HEK293 (cell line): Measurements from ENCODE around the gene NLRP8.

Experiments
- CTCF ChIA-PET: fragments of 350-600 bp; formaldehyde crosslinking; extraction: SDS; loops from one replicate; lab custom pipeline; 2021; ENCODE audit warnings: antibody characterized with exemption; lab: Yijun Ruan, JAX
- POLR2A ChIA-PET: fragments of 300-600 bp; formaldehyde crosslinking; extraction: SDS; loops from one replicate; lab custom pipeline; 2020; ENCODE audit warnings: antibody characterized with exemption, inconsistent platforms; lab: Yijun Ruan, JAX
- H3K27ac ChIP-seq: fragments of 200-500 bp; sonication (Bioruptor generic); 2 replicates; pipeline ENCODE4 v1.5.1; 2014; ENCODE audit warnings: low read depth, low read length, control low read depth, inconsistent platforms; ENCODE audit errors: extremely low read depth
- H3K36me3 ChIP-seq, 2 experiments: fragments of 200-500 bp in 1 of 2; sonication (Bioruptor generic) in 1 of 2; 1 replicate in 1 of 2; 2 replicates in 1 of 2; pipeline ENCODE4 v1.5.1; 2014 to 2017; ENCODE audit warnings: inconsistent platforms in 2 of 2, low read length in 2 of 2; ENCODE audit not compliant: control insufficient read depth in 2 of 2, insufficient read depth in 1 of 2
- H3K4me1 ChIP-seq: fragments of 200-500 bp; sonication (Bioruptor generic); 2 replicates; pipeline ENCODE4 v1.5.1; 2014; ENCODE audit warnings: mild to moderate bottlenecking, low read length, inconsistent platforms; ENCODE audit not compliant: control insufficient read depth, insufficient read depth
- H3K4me3 ChIP-seq: 2 replicates; pipeline ENCODE4 v1.5.1; 2011; ENCODE audit warnings: low read depth, mild to moderate bottlenecking, control low read depth, low read length, moderate library complexity
- H3K9me3 ChIP-seq: fragments of 200-500 bp; sonication (Bioruptor generic); 2 replicates; pipeline ENCODE4 v1.5.1; 2014; ENCODE audit warnings: low read depth, low read length, inconsistent platforms; ENCODE audit not compliant: control insufficient read depth, insufficient read depth
- GFI1B ChIP-seq: fragments of 450-650 bp; formaldehyde crosslinking; IDR thresholded peaks from 2 replicates; pipeline ENCODE4 v1.5.1; 2016; ENCODE audit warnings: missing biosample characterization, missing genetic modification characterization
- PRDM6 ChIP-seq: fragments of 450-650 bp; formaldehyde crosslinking; IDR thresholded peaks from 2 replicates; pipeline ENCODE4 v1.5.1; 2017; ENCODE audit warnings: missing biosample characterization, missing genetic modification characterization
- SALL2 ChIP-seq: fragments of 450-650 bp; formaldehyde crosslinking; IDR thresholded peaks from 2 replicates; pipeline ENCODE4 v1.5.0; 2017; ENCODE audit warnings: missing biosample characterization, mild to moderate bottlenecking, missing genetic modification characterization, borderline replicate concordance
- SETDB1 ChIP-seq: IDR thresholded peaks from one replicate; pipeline ENCODE4 v1.6.1; 2017; ENCODE audit warnings: mild to moderate bottlenecking, low read length, moderate library complexity, mixed read lengths; ENCODE audit not compliant: insufficient read length
- SP7 ChIP-seq: fragments of 450-650 bp; formaldehyde crosslinking; IDR thresholded peaks from 2 replicates; pipeline ENCODE4 v1.5.1; 2016; ENCODE audit warnings: missing biosample characterization, missing genetic modification characterization
- ZBTB10 ChIP-seq: fragments of 450-650 bp; formaldehyde crosslinking; IDR thresholded peaks from 2 replicates; pipeline ENCODE4 v1.5.1; 2016; ENCODE audit warnings: missing biosample characterization, missing genetic modification characterization
- ZBTB20 ChIP-seq: fragments of 450-650 bp; formaldehyde crosslinking; IDR thresholded peaks from 2 replicates; pipeline ENCODE4 v1.5.1; 2016; ENCODE audit warnings: missing biosample characterization, missing genetic modification characterization
- ZNF10 ChIP-seq: fragments of 450-650 bp; formaldehyde crosslinking; IDR thresholded peaks from 2 replicates; pipeline ENCODE4 v1.5.1; 2017; ENCODE audit warnings: missing biosample characterization, missing genetic modification characterization
- ZNF112 ChIP-seq: fragments of 450-650 bp; formaldehyde crosslinking; IDR thresholded peaks from 2 replicates; pipeline ENCODE4 v1.5.0; 2017; ENCODE audit warnings: missing biosample characterization, missing genetic modification characterization
- ZNF121 ChIP-seq: fragments of 450-650 bp; formaldehyde crosslinking; IDR thresholded peaks from 2 replicates; pipeline ENCODE4 v1.5.1; 2016; ENCODE audit warnings: missing biosample characterization, missing genetic modification characterization
- ZNF16 ChIP-seq: fragments of 450-650 bp; formaldehyde crosslinking; IDR thresholded peaks from 2 replicates; pipeline ENCODE4 v1.5.1; 2016; ENCODE audit warnings: low read depth, missing biosample characterization, missing genetic modification characterization
- ZNF19 ChIP-seq: fragments of 450-650 bp; formaldehyde crosslinking; IDR thresholded peaks from 2 replicates; pipeline ENCODE4; 2016; ENCODE audit warnings: missing biosample characterization, missing genetic modification characterization, low read depth
- ZNF223 ChIP-seq: fragments of 450-650 bp; formaldehyde crosslinking; IDR thresholded peaks from 2 replicates; pipeline ENCODE4 v1.5.1; 2016; ENCODE audit warnings: missing biosample characterization, missing genetic modification characterization
- ZNF24 ChIP-seq: fragments of 450-650 bp; formaldehyde crosslinking; IDR thresholded peaks from 2 replicates; pipeline ENCODE4 v1.5.1; 2016; ENCODE audit warnings: missing biosample characterization, missing genetic modification characterization
- ZNF324 ChIP-seq: fragments of 450-650 bp; formaldehyde crosslinking; IDR thresholded peaks from 2 replicates; pipeline ENCODE4 v1.5.1; 2016; ENCODE audit warnings: missing biosample characterization, missing genetic modification characterization
- ZNF354C ChIP-seq: fragments of 450-650 bp; formaldehyde crosslinking; IDR thresholded peaks from 2 replicates; pipeline ENCODE4 v1.5.1; 2016; ENCODE audit warnings: missing biosample characterization, missing genetic modification characterization, low read depth, borderline replicate concordance
- ZNF366 ChIP-seq: fragments of 450-650 bp; formaldehyde crosslinking; conservative IDR thresholded peaks from 2 replicates; pipeline ENCODE4 v1.5.1; 2016; ENCODE audit warnings: missing biosample characterization, missing genetic modification characterization
- ZNF404 ChIP-seq: fragments of 450-650 bp; formaldehyde crosslinking; IDR thresholded peaks from 2 replicates; pipeline ENCODE4 v1.5.1; 2017; ENCODE audit warnings: missing biosample characterization, missing genetic modification characterization
- ZNF449 ChIP-seq: fragments of 450-650 bp; formaldehyde crosslinking; IDR thresholded peaks from 2 replicates; pipeline ENCODE4 v1.5.1; 2017; ENCODE audit warnings: missing biosample characterization, mild to moderate bottlenecking, missing genetic modification characterization, moderate library complexity
- ZNF510 ChIP-seq: fragments of 450-650 bp; formaldehyde crosslinking; IDR thresholded peaks from 2 replicates; pipeline ENCODE4 v1.5.1; 2018; ENCODE audit warnings: mild to moderate bottlenecking, missing genetic modification characterization, missing biosample characterization; ENCODE audit not compliant: insufficient replicate concordance
- ZNF529 ChIP-seq: fragments of 450-650 bp; formaldehyde crosslinking; IDR thresholded peaks from 2 replicates; pipeline ENCODE4 v1.5.1; 2017; ENCODE audit warnings: missing genetic modification characterization, missing biosample characterization; ENCODE audit not compliant: insufficient replicate concordance
- ZNF560 ChIP-seq: fragments of 450-650 bp; formaldehyde crosslinking; IDR thresholded peaks from 2 replicates; pipeline ENCODE4 v1.5.1; 2017; ENCODE audit warnings: missing biosample characterization, missing genetic modification characterization, borderline replicate concordance
- ZNF561 ChIP-seq: fragments of 450-650 bp; IDR thresholded peaks from 2 replicates; pipeline ENCODE4 v1.5.1; 2018; ENCODE audit warnings: missing biosample characterization, missing genetic modification characterization, borderline replicate concordance
- ZNF624 ChIP-seq: fragments of 450-650 bp; formaldehyde crosslinking; IDR thresholded peaks from 2 replicates; pipeline ENCODE4 v1.5.1; 2017; ENCODE audit warnings: missing biosample characterization, missing genetic modification characterization
- ZNF645 ChIP-seq: fragments of 450-650 bp; formaldehyde crosslinking; IDR thresholded peaks from 2 replicates; pipeline ENCODE4; 2016; ENCODE audit warnings: missing biosample characterization, missing genetic modification characterization
- ZNF76 ChIP-seq: fragments of 450-650 bp; formaldehyde crosslinking; IDR thresholded peaks from 2 replicates; pipeline ENCODE4; 2016; ENCODE audit warnings: low read depth, missing biosample characterization, missing genetic modification characterization, borderline replicate concordance
- ZSCAN30 ChIP-seq: fragments of 450-650 bp; IDR thresholded peaks from 2 replicates; pipeline ENCODE4 v1.5.1; 2018; ENCODE audit warnings: missing biosample characterization, mild to moderate bottlenecking, missing genetic modification characterization, moderate library complexity
- ZSCAN4 ChIP-seq: fragments of 450-650 bp; formaldehyde crosslinking; IDR thresholded peaks from 2 replicates; pipeline ENCODE4 v1.5.1; 2017; ENCODE audit warnings: missing biosample characterization, missing genetic modification characterization

NLRP8 gene

GRCh38 chr19:55990831-55991230 is 43.2 kb downstream of the NLRP8 start (continued):
- TF ChIP-seq ZNF529 (tag by site-specific recombination) (no peak), ZNF223 (tag by site-specific recombination) (no peak), ZNF510 (tag by site-specific recombination) (no peak), ZNF121 (no peak)

- no peaks in the 10 kb centered on the region for H3K36me3 ChIP-seq
- TF ChIP-seq SALL2 (tag by site-specific recombination) (no peak), ZNF449 (tag by site-specific recombination) (no peak), ZNF561 (no peak), ZNF404 (no peak), ZBTB10 (tag by site-specific recombination) (no peak), PRDM6 (tag by site-specific recombination) (no peak), ZNF624 (tag by site-specific recombination) (no peak), GFI1B (tag by site-specific recombination) (no peak), ZNF560 (tag by site-specific recombination) (no peak), ZNF16 (tag by site-specific recombination) (no peak), SETDB1 (no peak)
- TF ChIP-seq, all 188 proteins: peak for 0
- Histone ChIP-seq H3K9me3 (no peaks in the 10 kb centered on the region), H3K27ac (no peak overlapping the region), H3K4me3 (no peak overlapping the region), H3K4me1 (no peaks in the 10 kb centered on the region)
- CTCF ChIA-PET = interaction anchor here (0.5 to 0.6 kb wide), 3 partner anchors 21 to 399 kb away, joined by 4 to 5 read pairs (median 4); no protein-coding TSS in a partner anchor
- POLR2A ChIA-PET = no interaction called here
These were observed 45.9 kb downstream of the NLRP8 start for GRCh38 chr19:55993492-55993891.

GRCh38 chr19:56014765-56015164 is 67.1 kb downstream of the NLRP8 start:
- Histone ChIP-seq H3K4me3 (no peak overlapping the region), H3K27ac (no peak overlapping the region), H3K36me3 (no peaks in the 10 kb centered on the region), H3K9me3 (no peaks in the 10 kb centered on the region), H3K4me1 (no peaks in the 10 kb centered on the region)
- ChIA-PET POLR2A (no interaction called here), CTCF (no interaction called here)
- no peak for TF ChIP-seq ZNF645 (tag by site-specific recombination)
- no peak for TF ChIP-seq ZNF76 (tag by site-specific recombination)
- TF ChIP-seq ZNF19 (tag by site-specific recombination) = no peak
- TF ChIP-seq ZBTB20 (tag by site-specific recombination) = no peak
- no peak for TF ChIP-seq ZNF112
- no peak for TF ChIP-seq ZNF24 (tag by site-specific recombination)
- TF ChIP-seq SP7 (tag by site-specific recombination) = no peak
- no peak for TF ChIP-seq ZNF366 (tag by site-specific recombination)
- no peak for TF ChIP-seq ZNF354C (tag by site-specific recombination)
- TF ChIP-seq ZNF324 (tag by site-specific recombination) = no peak
- TF ChIP-seq ZSCAN30 = no peak
- TF ChIP-seq ZSCAN4 = no peak
- no peak for TF ChIP-seq ZNF10
